Left colon (tissue), 2 donors: Measurements from ENCODE around the gene TGM5. TPM values are rescaled to one million over a fixed set of nuclear protein-coding genes. Genes with fewer than 3 reads are reported as not detected.
"Not testable (repeated sequence)": the region's sequence is repeated elsewhere in the genome, so short reads cannot be mapped to it uniquely, and the experiment has no call there.

Experiments used
- ATAC-seq: fragments of 200-7000 bp; cut with Tn5 transposase; one replicate; pipeline ENCODE4 v1.9.1; 2020; ENCODE audit warnings: mild to moderate bottlenecking, moderate library complexity
- DNase-seq, 2 donors: peaks; one replicate each; pipeline ENCODE4 v3.0.0-alpha.2; 2020
- intact Hi-C, 2 donors: fragments of 100-400 bp; cut with DNase I in 1 of 2; cut with micrococcal nuclease in 1 of 2; formaldehyde crosslinking; loops; one replicate each; pipeline versions ENCODE4 v1.11.2 to v1.14.0; 2022; cut with DNase I, micrococcal nuclease
- total RNA-seq, 2 donors: library from RNA; stranded (reverse); fragmentation: NEBNext Ultra II Directional; extraction: Animal tissue kit (Norgen Biotek cat#: 25700); gene quantifications; one replicate each; pipeline ENCODE4 v1.2.1, GENCODE V29; 2021
- donor health status: DM: no; HTN: no; CAD: no.
- donor health status: DM: yes; HTN: yes; CAD: no.

Gene TGM5
- total RNA-seq, 2 donors from 2014 or later = not detected

DNA sequence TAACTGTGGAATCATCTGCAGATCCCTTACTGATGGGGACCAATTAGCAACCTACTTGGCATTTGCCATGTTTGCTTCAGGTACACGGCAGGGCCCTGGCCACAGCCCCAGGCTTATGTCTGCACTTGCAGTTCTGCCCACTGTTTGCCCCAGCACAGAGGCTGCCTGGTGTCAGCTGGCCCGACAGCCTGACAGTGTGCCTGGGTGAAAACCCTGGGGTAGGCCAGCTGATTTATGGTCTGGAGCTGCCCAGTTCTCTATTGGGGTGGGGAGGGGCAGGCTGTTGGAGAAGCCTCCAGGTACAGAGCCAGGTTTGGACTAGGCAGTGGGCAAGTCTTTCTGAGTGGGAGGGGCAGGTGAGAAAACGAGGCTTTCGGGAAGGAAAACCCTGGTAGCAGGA, 11.2 kb upstream of the TGM5 start:
- DNase-seq (no peak), ATAC-seq (no peak)
- intact Hi-C loops = no loop called here

DNA sequence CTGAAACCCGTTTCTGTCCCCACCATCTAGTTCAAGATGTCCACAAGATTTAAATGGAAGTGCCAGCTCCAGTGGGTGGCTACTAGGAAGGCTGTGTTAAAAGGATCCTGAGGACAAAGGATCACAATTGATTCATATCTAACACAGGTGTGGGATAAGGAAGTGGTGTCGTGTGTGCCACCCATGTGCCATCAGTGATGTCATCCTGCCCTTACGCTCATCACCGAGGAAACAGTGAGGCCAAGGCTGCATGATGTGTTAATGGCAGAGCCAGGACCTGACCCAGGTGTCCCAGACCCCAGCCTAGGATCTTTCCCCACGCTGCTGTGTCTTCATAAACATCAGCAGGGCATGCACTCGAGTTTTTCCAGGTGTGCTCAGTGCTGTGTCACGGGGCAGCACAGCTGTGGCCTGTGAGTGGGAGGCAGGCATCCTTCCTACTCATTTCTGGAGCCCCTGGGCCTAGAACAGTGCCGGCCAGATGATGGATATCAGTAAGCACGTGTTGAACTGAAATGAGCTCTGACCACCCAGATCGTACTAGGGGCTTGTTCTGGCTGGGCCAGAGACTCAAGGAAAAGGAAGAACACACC, 10.6 kb upstream of the TGM5 start:
- ATAC-seq (no peak), DNase-seq (no peak)
- intact Hi-C loops = no loop called here

DNA sequence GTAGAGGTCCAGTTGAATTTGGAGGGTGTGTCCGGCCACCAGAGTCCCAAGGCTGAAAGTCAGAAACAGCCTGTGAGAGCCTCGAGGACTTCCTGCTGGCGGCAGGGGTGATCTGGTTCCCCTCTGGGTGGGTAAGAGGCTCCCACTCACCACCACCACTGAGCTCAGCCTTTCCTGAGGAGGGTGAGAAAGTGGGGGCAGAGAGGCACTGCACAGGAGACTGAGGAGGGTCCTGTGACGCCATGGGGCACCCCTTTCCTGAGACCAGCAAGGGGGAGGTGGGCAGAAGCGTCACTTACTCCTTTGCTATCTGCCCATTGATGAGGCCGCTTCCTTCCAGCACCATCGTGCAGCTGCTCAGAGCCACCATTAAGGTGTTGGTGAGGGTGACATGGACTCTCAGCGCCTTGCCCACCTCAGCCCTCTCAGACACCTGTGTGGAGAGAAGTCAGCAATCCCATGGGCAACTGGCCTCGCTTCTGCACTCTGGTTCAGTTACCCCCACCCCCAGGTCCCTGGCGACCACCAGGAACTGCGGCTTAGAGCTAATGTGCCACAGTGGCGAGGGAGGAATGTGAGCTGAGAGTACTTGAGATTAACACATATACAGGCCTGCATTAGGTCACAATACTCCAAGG, 10.0 kb upstream of the TGM5 start:
- intact Hi-C loops = no loop called here
- DNase-seq (no peak), ATAC-seq (no peak)

DNA sequence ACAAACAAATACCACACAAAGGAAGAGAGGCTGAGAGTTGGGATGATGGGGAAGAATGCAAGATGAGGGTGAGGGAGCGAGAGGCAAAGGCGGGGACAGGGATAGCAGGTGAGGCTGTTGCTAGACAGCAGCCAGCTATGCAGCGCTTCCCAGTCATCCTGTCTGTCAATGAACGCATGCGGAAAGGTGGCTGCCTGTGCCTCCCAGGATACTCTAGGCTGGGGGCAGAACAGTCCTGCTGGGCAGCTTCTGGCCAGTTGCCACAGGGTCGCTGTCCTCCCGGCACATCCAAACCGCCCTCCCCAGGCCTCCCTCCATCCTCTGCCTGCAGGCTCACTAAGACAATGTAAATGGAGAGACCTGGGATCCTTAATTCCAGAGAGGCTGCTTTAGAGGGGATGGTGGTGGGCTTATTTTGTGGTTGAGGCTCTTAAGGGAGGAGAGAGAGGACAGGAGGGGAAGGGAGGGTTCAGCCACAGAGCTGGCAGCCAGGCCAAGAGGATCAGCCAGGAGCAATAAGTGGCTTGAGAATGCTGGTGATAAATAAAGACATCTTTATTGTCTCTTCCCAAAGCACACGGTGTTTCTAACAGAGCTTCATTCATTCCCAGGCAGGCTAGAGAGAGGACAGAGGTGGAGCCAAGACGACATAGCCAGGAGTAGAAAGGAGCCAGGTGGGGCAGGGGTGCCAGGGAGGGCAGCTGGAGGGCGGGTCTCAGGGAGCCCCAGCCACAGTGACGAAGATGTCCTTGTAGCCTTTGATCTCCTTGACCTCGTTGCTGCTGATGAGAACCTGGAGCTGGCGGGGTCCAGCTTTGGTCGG, 9.2 kb upstream of the TGM5 start:
- DNase-seq (no peak), ATAC-seq (no peak)
- intact Hi-C loops = no loop called here

DNA sequence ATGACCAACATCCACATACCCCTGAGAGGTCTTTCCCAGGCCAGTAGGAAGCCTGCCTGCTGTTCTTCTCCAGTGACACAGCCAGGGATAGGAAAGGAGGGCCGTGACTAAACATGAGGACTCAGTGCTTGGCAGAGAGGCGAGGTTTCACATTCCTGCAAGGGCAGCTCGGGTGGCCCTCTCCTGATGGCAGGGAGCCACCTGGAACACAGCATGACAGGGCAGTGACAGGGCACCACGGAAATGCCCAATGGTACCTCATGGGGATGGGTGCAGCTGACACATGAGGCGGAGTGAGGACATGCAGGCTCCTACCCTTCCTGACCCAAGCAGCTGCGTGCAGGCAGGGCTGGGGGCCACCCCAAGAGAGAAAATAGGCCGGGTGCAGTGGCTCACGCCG, 7.4 kb upstream of the TGM5 start:
- DNase-seq = no peak

DNA sequence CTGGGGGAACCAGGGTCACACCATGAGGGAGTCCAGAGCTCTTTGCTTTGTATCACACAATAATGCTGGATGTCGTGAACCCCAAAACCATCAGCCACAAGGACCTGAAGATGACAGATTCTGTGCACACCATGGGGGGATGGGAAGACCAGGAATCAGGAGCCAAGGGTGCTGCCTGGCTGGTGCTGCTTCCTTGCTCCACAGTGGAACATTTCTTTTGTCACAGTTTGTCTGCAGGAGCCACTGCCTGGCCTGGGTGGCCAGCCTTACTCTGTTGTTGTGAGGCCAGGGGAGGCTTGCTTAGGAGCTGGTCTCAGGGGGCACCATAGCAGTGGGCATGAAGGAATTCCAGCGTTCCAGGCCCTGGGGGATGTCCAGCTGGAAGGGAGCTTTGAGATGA, 6.5 kb upstream of the TGM5 start:
- intact Hi-C loops = no loop called here
- ATAC-seq = no peak
- DNase-seq = no peak

More for the DNA sequence above, 7.4 kb upstream of the TGM5 start:
- no peak for ATAC-seq
- intact Hi-C loops = no loop called here

DNA sequence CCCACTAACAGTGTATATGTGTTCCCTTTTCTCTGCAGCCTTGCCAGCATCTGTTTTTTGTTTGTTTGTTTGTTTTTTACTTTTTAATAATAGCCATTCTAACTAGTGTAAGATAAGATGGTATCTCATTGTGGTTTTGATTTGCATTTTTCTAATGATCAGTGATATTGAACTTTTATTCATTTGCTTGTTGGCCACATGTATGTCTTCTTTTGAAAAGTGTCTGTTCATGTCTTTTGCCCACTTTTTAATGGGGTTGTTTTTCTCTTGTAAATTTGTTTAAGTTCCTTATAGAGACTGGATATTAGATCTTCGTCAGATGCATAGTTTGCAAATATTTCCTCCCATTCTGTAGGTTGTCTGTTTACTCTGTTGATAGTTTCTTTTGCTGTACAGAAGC, 5.2 kb upstream of the TGM5 start:
- DNase-seq, intact Hi-C loops, ATAC-seq: not testable (repeated sequence)

DNA sequence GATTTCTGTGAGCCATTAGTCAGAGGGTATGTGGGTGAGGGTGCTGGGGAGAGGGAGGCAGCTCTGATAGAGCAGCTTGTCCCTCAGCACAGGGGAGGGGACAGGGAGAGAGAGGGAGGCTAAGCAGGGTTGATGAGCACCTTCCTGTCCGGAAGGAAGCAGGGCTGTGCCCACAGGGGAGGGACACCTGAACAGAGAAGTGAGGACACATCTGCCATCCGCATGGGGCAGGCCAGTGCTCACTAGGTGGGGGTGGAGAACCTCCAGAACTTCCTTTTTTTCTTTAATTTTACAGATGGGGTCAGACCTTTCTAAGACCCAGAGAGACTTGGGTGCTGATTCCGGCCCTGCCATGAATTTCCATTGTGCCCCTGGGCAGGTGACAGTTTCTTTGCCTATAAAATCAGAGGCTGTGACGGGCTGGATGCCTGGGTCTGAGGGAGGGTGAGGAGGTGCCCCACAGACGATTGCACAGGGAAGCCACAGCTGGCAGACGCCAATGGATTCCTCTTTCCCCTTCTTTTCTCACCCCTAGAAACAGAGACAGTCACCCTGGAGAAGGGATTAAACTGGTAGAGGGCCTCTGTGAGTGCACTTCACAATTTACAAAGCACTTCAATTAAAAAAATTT, 4.1 kb upstream of the TGM5 start:
- DNase-seq (no peak), ATAC-seq (no peak)
- intact Hi-C loops = no loop called here

DNA sequence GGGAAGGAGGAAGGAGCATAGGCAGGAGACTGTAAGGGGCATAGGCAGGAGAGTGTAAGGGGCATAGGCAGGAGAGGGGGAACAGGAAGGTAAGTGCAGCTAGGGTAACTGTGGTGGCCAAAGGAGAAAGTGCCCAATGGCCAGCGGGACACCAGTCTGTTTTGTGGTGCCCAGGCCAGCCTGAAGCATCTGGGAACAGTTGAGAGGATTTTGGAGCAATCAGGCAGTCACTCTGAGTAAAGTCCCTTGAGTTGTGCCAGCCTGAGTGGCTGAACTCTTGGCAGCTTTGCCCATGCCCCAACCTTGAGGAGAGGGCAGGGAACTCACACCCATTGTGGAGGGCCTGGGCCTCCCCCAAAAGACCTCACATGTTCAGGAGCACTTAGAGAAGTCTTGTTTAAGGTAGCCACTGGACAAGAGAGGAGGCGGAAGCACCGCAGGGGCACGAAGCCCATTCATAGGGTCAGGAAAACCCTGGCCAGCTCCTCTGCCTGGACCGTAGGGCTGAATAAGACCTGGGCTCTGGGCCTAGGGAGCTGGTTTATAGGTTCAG, 3.5 kb upstream of the TGM5 start:
- intact Hi-C loops = no loop called here
- ATAC-seq = no peak
- no peak for DNase-seq

DNA sequence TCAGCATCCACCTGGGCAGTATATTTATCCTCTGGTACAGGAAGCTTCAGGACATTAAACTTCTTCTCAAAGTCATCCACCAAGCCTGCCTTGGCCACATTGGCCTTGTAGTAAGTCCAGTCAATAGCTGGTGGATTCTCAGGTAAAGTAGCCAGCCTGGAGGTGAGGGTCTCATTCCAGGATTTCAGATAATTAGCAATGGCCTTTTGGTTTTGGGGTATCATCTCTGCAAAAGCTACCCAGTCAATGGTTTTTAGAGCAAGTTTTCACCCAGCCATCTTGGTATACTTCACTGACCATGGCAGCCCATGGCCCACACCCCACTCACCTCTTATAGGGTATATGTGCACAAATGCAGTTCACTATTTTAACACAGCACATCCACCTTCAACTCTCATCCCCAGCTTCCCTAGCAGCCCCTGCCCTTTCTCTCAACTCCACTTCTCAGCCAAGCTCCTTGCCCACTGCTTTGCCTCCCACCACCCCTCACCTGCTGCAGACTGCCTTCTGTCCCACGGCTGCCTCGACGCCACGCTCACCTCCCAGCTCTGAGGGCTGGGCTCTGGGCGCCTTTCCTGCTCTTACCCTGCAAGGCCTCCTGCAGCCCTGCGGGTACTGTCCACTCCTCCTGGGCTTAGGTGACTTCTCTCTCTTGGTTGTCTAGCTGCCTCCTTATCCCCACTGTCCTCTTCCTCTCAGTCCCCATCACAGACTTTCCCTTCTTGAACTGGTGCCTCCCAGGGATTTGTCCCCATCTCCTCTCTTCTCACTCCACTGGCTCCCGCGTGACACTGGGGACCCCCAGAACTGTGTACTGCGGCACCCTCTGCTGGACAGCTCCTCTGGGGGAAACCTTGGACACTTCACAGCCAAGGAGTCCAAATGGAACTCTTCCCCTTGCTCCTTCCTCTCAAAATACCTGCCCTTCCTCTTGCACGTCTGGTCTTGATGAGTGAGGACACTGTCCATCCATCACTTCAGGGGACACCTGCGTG, 1.7 kb upstream of the TGM5 start:
- intact Hi-C loops = no loop called here
- DNase-seq = no peak
- no peak for ATAC-seq

DNA sequence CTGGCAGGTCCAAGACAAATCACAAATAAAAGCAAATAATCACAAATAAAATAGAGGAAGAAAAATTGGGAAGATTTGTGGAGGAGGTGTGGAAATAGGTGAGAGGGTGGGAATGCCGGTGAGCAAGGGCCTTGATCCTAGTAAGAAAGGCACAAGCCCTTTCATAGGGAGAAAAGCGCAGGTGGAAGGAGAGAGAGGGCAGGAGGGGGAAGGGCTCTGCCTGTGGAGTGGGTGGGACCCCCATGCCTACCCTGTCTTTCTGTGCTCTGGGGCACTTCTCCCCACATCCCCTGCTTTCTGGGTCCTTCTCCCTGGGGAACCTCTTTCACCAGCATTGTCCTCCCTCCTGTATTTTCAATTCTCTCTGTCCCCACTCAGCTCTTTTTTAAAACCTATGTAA, 711 bp upstream of the TGM5 start:
- intact Hi-C loops = no loop called here
- no peak for ATAC-seq
- DNase-seq = no peak

DNA sequence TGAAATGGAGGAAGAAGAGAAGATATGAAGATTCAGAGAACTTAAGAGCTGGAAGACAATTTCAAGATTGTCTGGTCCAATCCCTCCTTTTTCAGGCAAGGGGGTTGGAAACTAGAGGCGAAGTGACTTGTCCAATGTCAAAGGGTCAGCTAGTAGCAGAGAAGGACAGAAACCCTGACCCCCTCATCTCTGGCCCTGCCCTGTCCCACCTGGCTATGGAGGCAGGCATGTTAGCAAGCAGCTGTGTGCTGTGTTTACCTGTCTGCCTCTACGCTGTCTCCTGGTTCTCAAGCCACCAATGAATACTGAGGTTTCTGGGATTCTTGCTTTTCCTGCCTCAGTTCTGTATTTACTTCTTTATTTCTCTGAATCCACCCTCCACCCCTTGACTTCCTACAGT, 342 bp downstream of the TGM5 start:
- ATAC-seq = no peak
- no peak for DNase-seq
- intact Hi-C loops = no loop called here

DNA sequence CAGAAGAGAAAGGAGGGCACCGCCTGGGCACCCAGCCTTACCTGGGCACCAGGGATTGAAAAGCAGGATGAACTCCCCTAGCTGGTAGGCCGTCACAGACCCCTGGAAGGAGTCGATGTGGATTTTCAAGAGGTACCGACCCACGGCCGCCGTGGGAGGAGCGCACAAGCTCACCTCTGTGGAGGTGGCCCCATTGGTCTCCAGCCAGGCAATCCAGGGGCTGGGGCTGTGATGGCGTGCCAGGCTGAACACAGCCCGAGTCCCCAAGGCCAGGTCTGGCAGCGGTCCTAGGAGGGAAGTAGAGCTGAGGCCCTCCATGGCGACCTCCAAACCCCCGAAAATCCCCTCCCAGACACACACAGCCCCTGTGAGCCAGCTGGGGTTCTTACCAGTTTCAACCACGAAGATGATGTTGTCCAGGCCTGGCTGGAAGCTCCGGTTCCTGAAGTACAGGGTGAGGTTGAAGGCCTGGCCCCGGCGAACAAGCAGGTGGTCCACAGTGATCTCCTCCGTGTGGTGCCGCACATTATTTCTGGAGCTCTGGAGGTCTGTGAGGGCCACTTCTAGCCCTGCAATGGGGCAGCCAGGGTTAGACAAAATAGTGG, 6.6 kb downstream of the TGM5 start:
- DNase-seq (no peak), ATAC-seq (no peak)
- intact Hi-C loops = no loop called here

DNA sequence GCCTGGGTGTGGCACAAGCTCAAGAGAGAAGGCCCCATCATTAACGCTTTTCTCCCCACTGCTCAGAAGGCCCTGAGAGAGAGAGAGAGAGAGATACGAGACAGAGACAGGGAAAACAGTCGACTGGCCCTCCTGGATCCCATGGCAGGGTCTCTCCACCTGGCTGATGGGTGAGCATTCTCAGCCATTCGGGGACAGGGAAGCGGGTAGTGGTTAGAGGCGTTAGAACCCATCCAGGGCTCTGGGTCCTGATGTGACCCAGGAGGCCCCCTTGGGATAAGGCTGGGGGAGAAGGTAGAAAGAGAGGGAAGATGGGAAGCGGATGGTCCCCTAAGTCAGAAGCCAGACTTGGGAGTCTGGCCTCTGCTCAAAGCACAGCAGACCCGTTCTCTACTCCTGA, 7.9 kb downstream of the TGM5 start:
- intact Hi-C loops = no loop called here
- ATAC-seq (no peak), DNase-seq (no peak)

DNA sequence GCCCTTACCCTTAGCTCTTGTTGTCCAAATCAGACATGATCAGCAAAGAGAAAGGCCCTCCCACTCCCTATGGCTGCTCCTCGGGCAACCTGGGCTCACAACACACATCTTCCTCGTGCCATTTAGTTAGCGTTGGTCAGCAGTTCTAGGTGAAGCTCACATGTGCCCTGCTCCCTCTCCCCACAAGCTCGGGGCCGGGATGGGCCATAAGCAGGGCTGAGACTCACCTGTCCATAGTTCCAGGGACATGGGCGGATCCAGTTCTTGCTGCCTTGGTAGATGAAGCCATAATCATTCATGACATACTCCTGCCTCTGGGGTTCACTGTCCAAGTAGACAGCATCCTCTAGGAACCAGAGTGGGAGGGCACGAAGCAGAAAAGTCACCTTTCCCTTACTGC, 10.4 kb downstream of the TGM5 start:
- DNase-seq (no peak), ATAC-seq (no peak)
- intact Hi-C loops = no loop called here

DNA sequence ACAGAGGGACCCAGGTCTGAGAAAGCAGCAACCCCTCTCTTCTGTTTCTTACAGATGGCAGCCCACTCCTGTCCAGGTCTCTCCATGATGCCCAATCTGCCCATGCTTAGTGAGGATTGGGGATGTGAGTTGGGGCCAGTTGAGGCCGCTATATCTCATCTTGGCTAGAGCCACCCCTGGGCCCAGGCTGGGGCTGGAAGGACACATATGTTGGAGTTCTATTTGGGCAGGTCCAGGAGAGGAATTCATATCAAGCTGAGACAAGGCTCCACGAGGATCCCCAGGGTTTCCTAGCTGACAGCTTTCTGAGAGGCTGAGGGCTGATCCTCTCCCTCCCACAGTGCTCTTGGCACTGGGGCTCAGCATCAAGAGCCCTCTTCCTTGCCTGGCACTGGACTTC, 11.4 kb downstream of the TGM5 start:
- no peak for ATAC-seq
- intact Hi-C loops = no loop called here

DNA sequence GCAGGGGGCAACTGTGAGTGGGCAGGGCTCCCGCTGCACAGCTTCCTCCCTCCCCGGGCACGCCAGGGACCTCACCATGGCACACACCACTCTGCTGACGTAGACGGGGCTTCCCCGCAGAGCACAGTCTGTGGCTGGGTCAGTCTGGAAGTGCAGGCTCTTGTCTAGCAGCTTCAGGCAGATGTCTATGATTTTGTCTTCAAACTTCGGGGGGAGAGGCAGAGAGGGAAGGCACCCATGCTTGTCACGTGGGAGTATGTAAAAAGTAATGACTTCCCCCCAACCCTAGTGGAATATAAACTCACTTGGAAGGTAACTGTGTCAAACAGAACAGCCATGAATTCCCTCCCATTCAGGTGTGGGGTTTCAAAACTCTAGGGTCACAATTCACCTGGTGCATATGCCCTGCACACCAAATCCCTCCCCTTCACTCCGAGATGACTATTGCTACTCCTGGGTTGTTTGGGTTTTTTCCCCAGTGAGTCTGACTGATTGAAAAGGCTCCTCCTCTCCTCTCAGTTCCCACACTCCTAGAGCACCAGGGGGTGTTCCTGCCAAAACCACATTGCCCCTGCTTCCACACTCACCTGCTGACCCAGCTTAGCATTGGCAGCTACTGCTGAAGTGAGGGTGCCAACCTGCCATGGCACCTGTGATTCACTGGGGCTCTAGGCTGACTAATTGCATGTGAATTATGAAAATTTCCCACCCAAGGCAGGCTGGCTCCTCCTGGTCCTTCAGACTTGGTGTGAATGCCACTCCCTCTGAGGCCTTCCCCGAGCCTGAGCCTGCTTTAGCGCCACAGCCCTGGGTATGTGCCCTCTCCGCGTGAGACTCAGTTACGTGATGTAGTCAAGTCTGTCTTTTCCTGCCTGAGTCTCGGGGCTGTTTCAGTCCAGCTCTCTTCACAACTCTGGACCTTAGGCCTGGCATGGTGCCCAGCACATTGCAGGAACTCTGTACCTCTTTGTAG, 13.0 kb downstream of the TGM5 start:
- ATAC-seq = no peak
- intact Hi-C loops = no loop called here
- DNase-seq = peak in 1 of 2 donors; percentile 33

More for the DNA sequence above, 11.4 kb downstream of the TGM5 start:
- no peak for DNase-seq
